Measurements from ENCODE around the gene USP11. TPM values are rescaled to one million over a fixed set of nuclear protein-coding genes. Genes with fewer than 3 reads are reported as not detected.

The USP11 gene
- total RNA-seq, 1 experiment from 2014 or later, result 62.0 TPM

DNA sequence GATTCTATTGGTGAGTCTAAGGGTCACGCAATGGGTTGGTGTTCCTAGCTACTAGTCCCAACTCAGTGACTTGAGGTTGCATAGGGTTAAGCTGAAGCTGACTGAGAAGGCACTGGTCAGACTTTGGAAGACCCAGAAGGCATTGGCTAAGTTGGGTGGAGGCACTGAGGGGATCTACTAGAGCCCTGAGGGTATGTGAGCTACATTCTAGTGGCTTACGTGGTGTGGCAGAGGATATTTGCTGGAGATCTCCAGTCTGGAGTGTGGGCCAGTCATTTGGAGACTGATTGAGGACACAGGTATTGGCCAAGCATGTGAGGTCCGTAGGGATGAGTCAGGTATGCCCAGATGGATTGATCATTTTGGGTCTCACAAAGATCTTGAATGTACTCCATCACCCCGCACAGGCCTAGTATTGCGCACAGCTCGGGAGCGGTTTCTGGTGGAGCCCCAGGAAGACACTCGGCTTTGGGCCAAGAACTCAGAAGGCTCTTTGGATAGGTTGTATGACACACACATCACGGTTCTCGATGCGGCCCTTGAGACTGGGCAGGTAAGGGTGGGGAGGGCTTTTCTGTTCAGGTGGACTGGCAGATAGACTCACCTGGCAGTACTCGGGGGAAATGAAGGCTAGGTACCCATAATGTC lies 7.2 kb downstream of the USP11 start:
- H3K36me3 ChIP-seq (ENCODE audit: control insufficient read depth in 1 of 2, insufficient read depth in 2 of 2, low read length in 2 of 2), result no peaks in the 10 kb centered on the region; a peak in 1 of 4 replicates
- no peak overlapping the region for H3K9ac ChIP-seq (ENCODE audit: low read length)
- H3K4me1 ChIP-seq (ENCODE audit: control insufficient read depth in 1 of 2, insufficient read depth in 2 of 2, low read length in 2 of 2), result no peaks in the 10 kb centered on the region
- POLR2A ChIA-PET, result no interaction called here
- peaks cover 22% of the 10 kb centered on the region for H3K79me2 ChIP-seq (ENCODE audit: insufficient read depth, low read length)
- no peak overlapping the region for H3K4me3 ChIP-seq (replicated peaks in 1 of 2; ENCODE audit: low read depth in 1 of 2, low read length in 2 of 2)
- BruUV-seq (replicated peaks), result no TSS peak
- no peak for TF ChIP-seq SIN3A (IDR thresholded peaks at IDR 0.05; ENCODE audit: low read depth)
- TF ChIP-seq TCF7L2 (IDR thresholded peaks at IDR 0.05; ENCODE audit: borderline replicate concordance, extremely low read depth, insufficient read depth, insufficient read length), result no peak
- TF ChIP-seq, protein P1, sequence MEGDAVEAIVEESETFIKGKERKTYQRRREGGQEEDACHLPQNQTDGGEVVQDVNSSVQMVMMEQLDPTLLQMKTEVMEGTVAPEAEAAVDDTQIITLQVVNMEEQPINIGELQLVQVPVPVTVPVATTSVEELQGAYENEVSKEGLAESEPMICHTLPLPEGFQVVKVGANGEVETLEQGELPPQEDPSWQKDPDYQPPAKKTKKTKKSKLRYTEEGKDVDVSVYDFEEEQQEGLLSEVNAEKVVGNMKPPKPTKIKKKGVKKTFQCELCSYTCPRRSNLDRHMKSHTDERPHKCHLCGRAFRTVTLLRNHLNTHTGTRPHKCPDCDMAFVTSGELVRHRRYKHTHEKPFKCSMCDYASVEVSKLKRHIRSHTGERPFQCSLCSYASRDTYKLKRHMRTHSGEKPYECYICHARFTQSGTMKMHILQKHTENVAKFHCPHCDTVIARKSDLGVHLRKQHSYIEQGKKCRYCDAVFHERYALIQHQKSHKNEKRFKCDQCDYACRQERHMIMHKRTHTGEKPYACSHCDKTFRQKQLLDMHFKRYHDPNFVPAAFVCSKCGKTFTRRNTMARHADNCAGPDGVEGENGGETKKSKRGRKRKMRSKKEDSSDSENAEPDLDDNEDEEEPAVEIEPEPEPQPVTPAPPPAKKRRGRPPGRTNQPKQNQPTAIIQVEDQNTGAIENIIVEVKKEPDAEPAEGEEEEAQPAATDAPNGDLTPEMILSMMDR (IDR thresholded peaks at IDR 0.05 in 2 of 3, conservative IDR thresholded peaks at IDR 0.05 in 1 of 3; ENCODE audit: borderline replicate concordance in 1 of 3, insufficient read depth in 1 of 3, low read depth in 2 of 3, low read length in 2 of 3), result no peak
- TF ChIP-seq FOSL1 (IDR thresholded peaks at IDR 0.05; ENCODE audit: low read depth), result no peak
- TF ChIP-seq EZH2 (IDR thresholded peaks at IDR 0.05), result no peak
- TF ChIP-seq SP1 (IDR thresholded peaks at IDR 0.05; ENCODE audit: low read depth), result no peak
- no peak for TF ChIP-seq EZH2phosphoT487 (IDR thresholded peaks at IDR 0.05; ENCODE audit: borderline replicate concordance)
- TF ChIP-seq ZNF274 (IDR thresholded peaks at IDR 0.05; ENCODE audit: low read depth, low read length), result no peak
- TF ChIP-seq ZFX (IDR thresholded peaks at IDR 0.05), result no peak
- no peak for TF ChIP-seq CBX3 (IDR thresholded peaks at IDR 0.05; ENCODE audit: low read depth)
- TF ChIP-seq, protein P2, sequence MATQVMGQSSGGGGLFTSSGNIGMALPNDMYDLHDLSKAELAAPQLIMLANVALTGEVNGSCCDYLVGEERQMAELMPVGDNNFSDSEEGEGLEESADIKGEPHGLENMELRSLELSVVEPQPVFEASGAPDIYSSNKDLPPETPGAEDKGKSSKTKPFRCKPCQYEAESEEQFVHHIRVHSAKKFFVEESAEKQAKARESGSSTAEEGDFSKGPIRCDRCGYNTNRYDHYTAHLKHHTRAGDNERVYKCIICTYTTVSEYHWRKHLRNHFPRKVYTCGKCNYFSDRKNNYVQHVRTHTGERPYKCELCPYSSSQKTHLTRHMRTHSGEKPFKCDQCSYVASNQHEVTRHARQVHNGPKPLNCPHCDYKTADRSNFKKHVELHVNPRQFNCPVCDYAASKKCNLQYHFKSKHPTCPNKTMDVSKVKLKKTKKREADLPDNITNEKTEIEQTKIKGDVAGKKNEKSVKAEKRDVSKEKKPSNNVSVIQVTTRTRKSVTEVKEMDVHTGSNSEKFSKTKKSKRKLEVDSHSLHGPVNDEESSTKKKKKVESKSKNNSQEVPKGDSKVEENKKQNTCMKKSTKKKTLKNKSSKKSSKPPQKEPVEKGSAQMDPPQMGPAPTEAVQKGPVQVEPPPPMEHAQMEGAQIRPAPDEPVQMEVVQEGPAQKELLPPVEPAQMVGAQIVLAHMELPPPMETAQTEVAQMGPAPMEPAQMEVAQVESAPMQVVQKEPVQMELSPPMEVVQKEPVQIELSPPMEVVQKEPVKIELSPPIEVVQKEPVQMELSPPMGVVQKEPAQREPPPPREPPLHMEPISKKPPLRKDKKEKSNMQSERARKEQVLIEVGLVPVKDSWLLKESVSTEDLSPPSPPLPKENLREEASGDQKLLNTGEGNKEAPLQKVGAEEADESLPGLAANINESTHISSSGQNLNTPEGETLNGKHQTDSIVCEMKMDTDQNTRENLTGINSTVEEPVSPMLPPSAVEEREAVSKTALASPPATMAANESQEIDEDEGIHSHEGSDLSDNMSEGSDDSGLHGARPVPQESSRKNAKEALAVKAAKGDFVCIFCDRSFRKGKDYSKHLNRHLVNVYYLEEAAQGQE (IDR thresholded peaks at IDR 0.05; ENCODE audit: low read depth), result no peak
- TF ChIP-seq RAD21 (IDR thresholded peaks at IDR 0.05; ENCODE audit: low read depth), result no peak
- no peak for TF ChIP-seq JUND (IDR thresholded peaks at IDR 0.05)
- no peak for TF ChIP-seq SRF (IDR thresholded peaks at IDR 0.05; ENCODE audit: low read depth)
- no peak for TF ChIP-seq POLR2AphosphoS5 (IDR thresholded peaks at IDR 0.05; ENCODE audit: low read depth, low read length)
- TF ChIP-seq, protein P3, sequence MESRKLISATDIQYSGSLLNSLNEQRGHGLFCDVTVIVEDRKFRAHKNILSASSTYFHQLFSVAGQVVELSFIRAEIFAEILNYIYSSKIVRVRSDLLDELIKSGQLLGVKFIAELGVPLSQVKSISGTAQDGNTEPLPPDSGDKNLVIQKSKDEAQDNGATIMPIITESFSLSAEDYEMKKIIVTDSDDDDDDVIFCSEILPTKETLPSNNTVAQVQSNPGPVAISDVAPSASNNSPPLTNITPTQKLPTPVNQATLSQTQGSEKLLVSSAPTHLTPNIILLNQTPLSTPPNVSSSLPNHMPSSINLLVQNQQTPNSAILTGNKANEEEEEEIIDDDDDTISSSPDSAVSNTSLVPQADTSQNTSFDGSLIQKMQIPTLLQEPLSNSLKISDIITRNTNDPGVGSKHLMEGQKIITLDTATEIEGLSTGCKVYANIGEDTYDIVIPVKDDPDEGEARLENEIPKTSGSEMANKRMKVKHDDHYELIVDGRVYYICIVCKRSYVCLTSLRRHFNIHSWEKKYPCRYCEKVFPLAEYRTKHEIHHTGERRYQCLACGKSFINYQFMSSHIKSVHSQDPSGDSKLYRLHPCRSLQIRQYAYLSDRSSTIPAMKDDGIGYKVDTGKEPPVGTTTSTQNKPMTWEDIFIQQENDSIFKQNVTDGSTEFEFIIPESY (IDR thresholded peaks at IDR 0.05; ENCODE audit: extremely low read depth, insufficient replicate concordance, low read length), result no peak
- no peak for TF ChIP-seq EGR1 (IDR thresholded peaks at IDR 0.05; ENCODE audit: low read depth)
- TF ChIP-seq YY1 (IDR thresholded peaks at IDR 0.05; ENCODE audit: extremely low read depth, insufficient replicate concordance, low read depth, low read length), result no peak
- no peak for TF ChIP-seq CEBPB (IDR thresholded peaks at IDR 0.05; ENCODE audit: low read depth)
- TF ChIP-seq ELF1 (IDR thresholded peaks at IDR 0.05; ENCODE audit: borderline replicate concordance, low read depth), result no peak
- intact Hi-C loops (cut with micrococcal nuclease), result loop anchor here (10.0 kb wide), 1 partner anchor 55 kb away; no protein-coding TSS in a partner anchor
- CTCF ChIA-PET, result no interaction called here
- no peak overlapping the region for H3K27ac ChIP-seq (ENCODE audit: low read depth, low read length)
- ATAC-seq (no peak), DNase-seq (ENCODE audit: low read depth, low spot score) (no peak)
- H4K20me1 ChIP-seq (ENCODE audit: insufficient read depth), result no peaks in the 10 kb centered on the region
- no peak overlapping the region for H3K4me2 ChIP-seq (ENCODE audit: low read length)
- no peaks in the 10 kb centered on the region for H3K27me3 ChIP-seq (ENCODE audit: insufficient read depth, low read length)
- H3K9me2 ChIP-seq (ENCODE audit: insufficient read depth), result no peaks in the 10 kb centered on the region
- H3K9me3 ChIP-seq (ENCODE audit: control insufficient read depth in 1 of 2, insufficient read depth in 1 of 2, low read depth in 1 of 2, low read length in 2 of 2), result no peaks in the 10 kb centered on the region
- no peak overlapping the region for H2AFZ ChIP-seq (ENCODE audit: low read depth, low read length, poor library complexity, severe bottlenecking)
- RAD21 ChIA-PET (ENCODE audit: low non-redundant PET in 1 of 2, low total read pairs in 2 of 2, uncharacterized antibody in 2 of 2, unreplicated experiment in 2 of 2), result no interaction called here
